ENCODE measurements around the gene HAPSTR1.
A peak's percentile ranks its signal among the peaks of the same experiment; 100 is the strongest.
"Not testable (repeated sequence)": the region's sequence is repeated elsewhere in the genome, so short reads cannot be mapped to it uniquely, and the experiment has no call there.

The HAPSTR1 gene, protein sequence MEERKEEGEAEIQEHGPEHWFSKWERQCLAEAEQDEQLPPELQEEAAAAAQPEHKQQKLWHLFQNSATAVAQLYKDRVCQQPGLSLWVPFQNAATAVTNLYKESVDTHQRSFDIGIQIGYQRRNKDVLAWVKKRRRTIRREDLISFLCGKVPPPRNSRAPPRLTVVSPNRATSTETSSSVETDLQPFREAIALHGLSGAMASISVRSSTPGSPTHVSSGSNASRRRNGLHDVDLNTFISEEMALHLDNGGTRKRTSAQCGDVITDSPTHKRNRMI

DNA sequence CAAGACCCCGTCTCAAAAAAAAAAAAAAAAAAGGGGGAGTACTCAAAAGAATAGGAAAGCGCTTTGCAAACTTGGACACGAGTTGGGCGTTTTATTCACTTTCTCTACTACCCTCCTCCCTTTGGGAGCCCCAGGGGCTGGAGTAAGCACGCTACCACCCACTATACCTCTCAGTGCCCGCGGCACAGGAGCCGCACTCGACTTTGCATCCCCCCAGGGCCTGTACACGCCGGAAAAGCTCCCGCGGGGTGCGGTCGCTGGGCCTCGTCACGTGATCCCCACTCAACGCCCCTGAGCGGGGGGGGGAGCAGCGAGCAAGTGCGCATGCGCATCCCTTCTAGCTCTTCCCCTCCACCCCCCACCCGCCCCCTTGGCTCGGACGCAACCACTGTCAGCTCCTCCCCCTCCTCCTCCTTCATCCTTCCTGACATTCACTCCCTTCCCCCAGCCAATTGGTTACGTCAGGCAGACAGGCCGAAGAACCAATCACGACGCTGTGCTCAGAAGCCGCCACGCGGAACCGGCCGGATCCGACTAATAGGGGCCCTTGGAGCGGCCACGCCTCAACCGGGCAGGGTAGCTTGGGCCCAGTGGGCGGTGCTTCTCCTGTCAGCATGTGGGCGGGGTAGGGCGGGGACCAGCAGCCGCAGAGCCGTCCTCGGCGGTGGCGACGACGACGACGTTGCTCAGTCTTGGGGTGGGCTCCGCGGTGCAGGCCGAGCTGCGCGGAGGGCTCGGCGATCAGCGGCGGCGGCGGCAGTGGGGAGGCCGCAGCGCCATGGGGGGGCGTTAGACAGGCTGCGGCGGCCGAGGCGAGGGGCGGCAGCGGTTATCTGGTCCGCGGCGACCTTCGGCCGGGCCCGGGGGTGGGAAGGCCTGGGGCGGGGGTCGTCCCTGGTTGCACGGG, at the start of gene HAPSTR1:
TSS of gene HAPSTR1 (plus strand) at position 685 of the 907 bp plus-strand sequence. CDS start 401 bp downstream, outside the sequence.
- peaks cover 30% of the 10 kb centered on the region for H3K4me1 Mint-ChIP-seq (ENCODE audit: low read depth)
- peak within 1 kb of the TSS; percentile 98 for H3K27ac Mint-ChIP-seq
- peaks cover 29% of the 10 kb centered on the region for H3K36me3 Mint-ChIP-seq (ENCODE audit: low read depth)
- H3K9me3 Mint-ChIP-seq, result no peaks in the 10 kb centered on the region
- no peaks in the 10 kb centered on the region for H3K27me3 Mint-ChIP-seq (ENCODE audit: low read depth)
- peak within 1 kb of the TSS; percentile 100 for H3K4me3 Mint-ChIP-seq

DNA sequence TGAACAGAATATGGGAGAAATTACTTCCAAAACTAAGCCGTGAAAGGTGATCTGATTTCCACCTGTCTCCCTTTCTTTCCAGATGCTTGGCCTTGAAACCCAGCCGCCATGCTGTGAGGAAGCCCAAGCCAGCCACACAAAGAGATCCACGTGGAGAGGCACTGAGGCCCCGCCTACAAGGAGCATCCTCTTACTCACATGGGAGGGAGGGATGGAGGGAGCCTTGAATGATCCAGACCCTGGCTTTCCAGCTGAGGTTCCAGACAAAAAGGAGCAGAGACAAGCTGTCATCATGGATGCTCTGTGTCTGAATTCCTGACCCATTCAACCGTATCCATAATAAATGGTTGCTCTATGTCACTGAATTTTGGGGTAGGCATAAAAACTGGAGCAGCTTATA, 48.9 kb upstream of the HAPSTR1 start:
- H3K4me1 Mint-ChIP-seq (ENCODE audit: low read depth), result peaks cover 13% of the 10 kb centered on the region
- no peaks in the 10 kb centered on the region for H3K27me3 Mint-ChIP-seq (ENCODE audit: low read depth)
- H3K9me3 Mint-ChIP-seq, result peaks cover 10% of the 10 kb centered on the region
- no peak overlapping the region for H3K4me3 Mint-ChIP-seq
- no peak overlapping the region for H3K27ac Mint-ChIP-seq
- peaks cover 4% of the 10 kb centered on the region for H3K36me3 Mint-ChIP-seq (ENCODE audit: low read depth)

DNA sequence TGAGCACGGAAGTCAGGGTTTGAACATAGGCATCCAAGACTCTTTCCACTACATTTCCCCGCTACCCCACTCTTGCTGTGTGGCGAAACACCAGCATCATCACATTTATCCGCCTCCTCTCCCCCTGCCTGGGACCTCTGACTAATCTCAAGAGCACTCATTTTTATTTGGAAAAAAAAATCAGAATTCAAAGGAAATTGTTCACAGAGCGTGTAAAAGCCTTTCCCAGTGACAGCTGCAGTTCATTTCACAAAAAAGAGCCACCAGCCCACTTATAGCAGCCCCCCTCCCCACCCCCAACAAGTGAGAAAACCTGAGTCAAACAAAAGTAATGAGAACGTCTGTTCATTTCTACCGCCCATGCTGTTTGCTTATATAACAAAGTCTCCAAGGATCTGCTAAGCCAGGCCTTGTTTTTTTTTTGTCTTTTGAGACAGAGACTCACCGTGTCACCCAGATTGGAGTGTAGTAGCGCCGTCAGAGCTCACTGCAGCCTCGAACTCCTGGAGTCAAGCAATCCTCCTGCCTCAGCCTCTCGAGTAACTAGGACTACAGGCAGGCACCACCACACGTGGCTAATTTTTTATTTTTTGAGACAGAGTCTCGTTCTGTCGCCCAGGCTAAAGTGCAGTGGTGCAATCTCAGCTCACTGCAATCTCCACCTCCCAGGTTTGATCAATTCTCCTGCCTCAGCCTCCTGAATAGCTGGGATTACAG, 48.3 kb upstream of the HAPSTR1 start:
- no peak overlapping the region for H3K27ac Mint-ChIP-seq
- H3K4me1 Mint-ChIP-seq (ENCODE audit: low read depth), result peaks cover 19% of the 10 kb centered on the region
- peaks cover 12% of the 10 kb centered on the region for H3K9me3 Mint-ChIP-seq
- peaks cover 4% of the 10 kb centered on the region for H3K36me3 Mint-ChIP-seq (ENCODE audit: low read depth)
- no peak overlapping the region for H3K4me3 Mint-ChIP-seq
- no peaks in the 10 kb centered on the region for H3K27me3 Mint-ChIP-seq (ENCODE audit: low read depth)

DNA sequence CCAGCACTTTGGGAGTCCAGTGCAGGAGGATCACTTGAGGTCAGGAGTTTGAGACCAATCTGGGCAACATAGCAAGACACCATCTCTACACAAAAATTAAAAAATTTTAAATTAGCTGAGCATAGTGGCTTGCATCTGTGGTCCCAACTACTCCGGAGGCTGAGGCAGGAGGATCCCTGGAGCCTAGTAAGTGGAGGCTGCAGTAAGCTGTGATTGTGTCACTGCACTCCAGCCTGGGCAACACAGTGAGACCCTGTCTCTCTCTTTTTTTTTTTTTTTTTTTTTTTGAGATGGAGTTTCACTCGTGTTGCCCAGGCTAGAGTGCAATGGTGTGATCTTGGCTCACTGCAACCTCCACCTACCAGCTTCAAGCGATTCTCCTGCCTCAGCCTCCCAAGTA, 45.9 kb upstream of the HAPSTR1 start:
- H3K4me3 Mint-ChIP-seq; H3K27ac Mint-ChIP-seq; H3K36me3 Mint-ChIP-seq (ENCODE audit: low read depth); H3K27me3 Mint-ChIP-seq (ENCODE audit: low read depth): not testable (repeated sequence)
- H3K9me3 Mint-ChIP-seq, result peaks cover 12% of the 10 kb centered on the region
- peaks cover 24% of the 10 kb centered on the region for H3K4me1 Mint-ChIP-seq (ENCODE audit: low read depth)

DNA sequence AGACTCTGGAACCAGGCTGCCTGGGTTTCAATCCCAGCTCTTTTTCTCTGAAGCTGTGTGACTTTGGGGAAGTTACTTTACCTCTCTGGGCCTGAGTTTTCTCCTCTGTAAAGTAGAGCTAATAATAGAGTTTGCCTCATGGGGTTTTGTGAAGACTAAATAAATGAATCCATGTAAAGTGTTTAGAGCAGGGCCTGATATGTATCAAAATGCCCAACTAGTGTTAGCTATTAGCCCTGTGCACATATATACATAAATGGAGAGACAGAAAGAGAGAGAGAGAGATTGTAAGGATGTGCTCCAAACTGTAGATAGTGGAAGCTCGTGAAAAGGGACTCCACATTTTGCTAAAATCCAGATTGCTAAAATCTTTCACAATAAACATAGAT, 44.8 kb upstream of the HAPSTR1 start:
- peaks cover 24% of the 10 kb centered on the region for H3K4me1 Mint-ChIP-seq (ENCODE audit: low read depth)
- H3K36me3 Mint-ChIP-seq (ENCODE audit: low read depth), result peaks cover 4% of the 10 kb centered on the region
- H3K27ac Mint-ChIP-seq, result no peak overlapping the region
- H3K27me3 Mint-ChIP-seq (ENCODE audit: low read depth), result no peaks in the 10 kb centered on the region
- peaks cover 12% of the 10 kb centered on the region for H3K9me3 Mint-ChIP-seq
- no peak overlapping the region for H3K4me3 Mint-ChIP-seq

DNA sequence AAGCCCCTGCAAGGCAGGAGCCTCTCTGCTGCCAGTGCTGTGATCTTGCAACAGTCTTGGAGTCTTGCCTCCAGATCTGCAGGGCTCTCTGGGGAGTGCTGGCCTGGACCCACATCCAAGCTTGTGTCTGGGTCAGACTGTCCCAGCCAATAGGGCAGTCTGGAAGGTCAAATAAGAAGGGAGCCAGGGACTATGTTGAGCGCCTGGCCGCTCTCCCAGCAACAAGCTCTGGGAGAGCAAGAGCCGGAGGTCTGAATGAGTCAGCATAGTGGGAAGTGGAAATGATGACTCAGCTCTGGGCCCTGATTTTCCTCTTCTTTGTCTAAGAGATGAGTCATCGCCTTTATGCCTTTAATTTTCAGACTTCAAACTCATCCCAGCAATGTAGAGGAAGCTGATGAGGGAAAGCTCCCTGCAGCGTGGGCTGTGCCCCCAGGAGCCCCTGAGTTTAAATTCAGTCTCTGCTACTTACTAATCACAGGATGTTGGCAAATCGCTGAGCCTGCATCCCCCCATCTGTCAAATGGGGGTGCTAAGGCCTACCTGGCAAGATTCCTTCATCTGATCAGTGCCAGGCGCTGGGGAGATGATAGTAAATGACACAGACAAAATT, 43.6 kb upstream of the HAPSTR1 start:
- H3K27ac Mint-ChIP-seq, result peak overlapping the region; percentile 43
- H3K27me3 Mint-ChIP-seq (ENCODE audit: low read depth), result no peaks in the 10 kb centered on the region
- peaks cover 12% of the 10 kb centered on the region for H3K9me3 Mint-ChIP-seq
- H3K4me1 Mint-ChIP-seq (ENCODE audit: low read depth), result peaks cover 24% of the 10 kb centered on the region
- no peak overlapping the region for H3K4me3 Mint-ChIP-seq
- H3K36me3 Mint-ChIP-seq (ENCODE audit: low read depth), result peaks cover 4% of the 10 kb centered on the region

DNA sequence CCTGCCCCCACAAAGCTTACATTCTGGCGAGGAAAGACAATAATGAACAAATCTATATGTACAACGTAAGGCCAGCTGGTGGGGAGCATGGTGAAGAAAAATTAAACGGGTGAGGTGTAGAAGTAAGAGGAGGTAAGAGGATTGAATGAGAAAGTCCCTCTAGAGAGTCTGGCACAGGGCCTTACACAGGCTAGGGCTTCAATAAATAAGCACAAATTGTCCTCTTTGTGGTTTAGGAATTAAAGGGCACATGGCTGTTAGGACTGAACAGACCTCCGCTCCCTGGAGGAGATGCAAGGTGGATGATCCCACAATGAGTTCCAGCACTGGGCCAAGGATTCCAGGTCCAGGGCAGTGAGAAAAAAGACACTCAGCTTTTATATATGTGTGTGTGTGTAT, 43.1 kb upstream of the HAPSTR1 start:
- Mint-ChIP-seq H3K27ac (peak overlapping the region; percentile 43), H3K4me1 (ENCODE audit: low read depth) (peaks cover 24% of the 10 kb centered on the region), H3K9me3 (peaks cover 12% of the 10 kb centered on the region), H3K27me3 (ENCODE audit: low read depth) (no peaks in the 10 kb centered on the region), H3K36me3 (ENCODE audit: low read depth) (peaks cover 4% of the 10 kb centered on the region), H3K4me3 (no peak overlapping the region)

DNA sequence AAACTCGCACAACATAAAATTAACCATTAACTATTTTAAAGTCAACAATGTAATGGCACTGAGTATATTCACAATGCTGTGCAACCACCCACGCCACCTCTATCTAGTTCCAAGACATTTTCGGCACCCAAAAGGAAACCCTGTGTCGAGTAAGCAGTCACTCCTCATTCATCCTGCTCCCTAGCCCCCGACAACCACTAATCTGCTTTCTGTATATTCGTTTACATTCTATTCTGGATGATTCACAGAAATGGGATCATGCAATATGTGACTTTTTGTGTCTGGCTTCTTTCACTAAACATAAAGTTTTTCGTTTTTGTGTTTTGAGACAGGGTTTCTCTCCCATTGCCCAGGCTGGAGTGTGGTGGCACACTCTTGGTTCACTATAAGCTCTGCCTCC, 42.2 kb upstream of the HAPSTR1 start:
- Mint-ChIP-seq H3K4me1 (ENCODE audit: low read depth) (peaks cover 24% of the 10 kb centered on the region), H3K27me3 (ENCODE audit: low read depth) (no peaks in the 10 kb centered on the region), H3K4me3 (no peak overlapping the region), H3K36me3 (ENCODE audit: low read depth) (peaks cover 4% of the 10 kb centered on the region), H3K27ac (no peak overlapping the region), H3K9me3 (peaks cover 12% of the 10 kb centered on the region)

DNA sequence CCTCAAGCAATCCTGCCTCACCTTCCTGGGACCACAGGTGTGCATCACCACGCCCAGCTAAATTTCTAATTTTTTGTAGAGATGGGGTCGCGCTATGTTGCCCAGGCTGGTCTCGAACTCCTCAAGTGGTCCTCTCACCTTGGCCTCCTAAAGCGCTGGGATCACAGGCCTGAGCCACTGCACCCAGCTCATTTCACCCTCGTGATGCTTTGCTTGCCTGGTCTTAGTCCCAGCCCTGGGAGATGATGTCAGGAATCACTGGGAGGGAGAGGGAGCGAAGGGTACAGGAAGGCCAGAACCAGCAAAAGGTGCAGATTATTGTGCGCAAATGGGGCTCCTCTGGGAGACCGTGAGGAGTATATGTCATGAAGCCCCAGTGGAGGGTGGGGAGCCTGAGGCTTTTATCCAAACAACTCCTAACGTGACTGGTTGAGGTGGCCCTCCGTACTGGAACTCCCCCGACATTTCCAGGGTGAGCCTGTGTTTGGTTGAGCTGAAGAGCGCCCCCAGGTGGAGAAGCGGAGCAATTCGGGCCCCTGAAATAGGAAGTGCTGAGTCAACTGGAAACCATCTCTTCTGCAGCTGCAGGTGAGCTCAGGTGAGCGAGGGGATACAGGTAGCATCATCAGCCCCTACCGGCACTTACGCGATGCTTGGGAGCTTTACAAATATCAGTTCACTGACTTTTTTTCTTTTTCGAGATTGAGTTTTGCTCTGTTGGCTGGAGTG, 41.2 kb upstream of the HAPSTR1 start:
- Mint-ChIP-seq H3K27me3 (ENCODE audit: low read depth) (no peaks in the 10 kb centered on the region), H3K4me1 (ENCODE audit: low read depth) (peaks cover 24% of the 10 kb centered on the region), H3K4me3 (no peak overlapping the region), H3K27ac (no peak overlapping the region), H3K9me3 (peaks cover 12% of the 10 kb centered on the region), H3K36me3 (ENCODE audit: low read depth) (peaks cover 4% of the 10 kb centered on the region)

DNA sequence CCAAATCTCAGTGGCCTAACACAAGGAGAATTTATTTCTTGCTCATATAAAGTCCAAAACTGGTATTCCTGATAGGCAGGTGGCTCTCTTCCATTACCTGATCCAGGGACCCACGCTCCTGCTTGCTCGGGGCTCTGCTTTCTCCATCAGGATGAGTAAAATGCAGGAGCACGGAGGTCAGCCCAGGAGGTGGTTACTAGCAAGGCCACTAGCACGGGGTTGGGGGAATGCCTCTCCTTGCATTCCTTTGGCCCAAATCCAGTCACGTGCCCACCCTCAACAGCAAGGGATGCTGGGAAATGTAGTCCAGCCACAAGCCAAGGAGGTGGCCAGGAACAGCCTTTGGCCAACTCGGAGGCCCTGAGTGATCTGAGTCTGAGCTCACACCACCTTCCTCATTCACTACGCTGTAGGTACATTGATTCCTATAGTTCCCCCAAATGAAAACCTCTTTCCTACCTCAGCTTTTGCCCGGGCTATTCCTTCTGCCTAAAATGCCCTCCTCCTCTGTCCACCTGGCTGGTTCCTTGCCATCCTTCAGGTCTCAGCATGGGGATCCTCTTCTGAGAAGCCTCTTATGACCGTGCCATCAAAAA, 38.3 kb upstream of the HAPSTR1 start:
- Mint-ChIP-seq H3K4me1 (ENCODE audit: low read depth) (peaks cover 5% of the 10 kb centered on the region), H3K4me3 (no peak overlapping the region), H3K36me3 (ENCODE audit: low read depth) (no peaks in the 10 kb centered on the region), H3K27ac (no peak overlapping the region), H3K27me3 (ENCODE audit: low read depth) (no peaks in the 10 kb centered on the region), H3K9me3 (no peaks in the 10 kb centered on the region)

DNA sequence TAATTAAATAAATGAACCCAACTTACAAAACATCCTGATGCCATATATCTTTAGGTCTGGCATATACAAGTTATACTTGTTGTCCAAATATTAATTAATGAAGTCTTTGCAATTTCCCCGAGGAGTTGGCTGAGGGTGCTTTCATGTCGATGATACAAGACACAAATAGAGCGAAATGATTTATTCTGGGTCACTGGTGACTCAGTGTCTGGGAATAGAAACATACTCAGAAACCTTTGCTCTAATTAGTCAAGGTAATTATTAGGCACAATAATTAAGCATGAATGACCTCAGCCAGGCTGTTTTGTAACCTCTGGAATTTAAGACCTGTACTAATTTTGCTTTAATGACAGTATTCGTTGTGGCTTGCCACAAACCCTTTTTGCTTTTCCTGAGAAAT, 37.0 kb upstream of the HAPSTR1 start:
- H3K27me3 Mint-ChIP-seq (ENCODE audit: low read depth), result no peaks in the 10 kb centered on the region
- H3K36me3 Mint-ChIP-seq (ENCODE audit: low read depth), result no peaks in the 10 kb centered on the region
- H3K27ac Mint-ChIP-seq, result no peak overlapping the region
- no peaks in the 10 kb centered on the region for H3K9me3 Mint-ChIP-seq
- peaks cover 2% of the 10 kb centered on the region for H3K4me1 Mint-ChIP-seq (ENCODE audit: low read depth)
- no peak overlapping the region for H3K4me3 Mint-ChIP-seq

DNA sequence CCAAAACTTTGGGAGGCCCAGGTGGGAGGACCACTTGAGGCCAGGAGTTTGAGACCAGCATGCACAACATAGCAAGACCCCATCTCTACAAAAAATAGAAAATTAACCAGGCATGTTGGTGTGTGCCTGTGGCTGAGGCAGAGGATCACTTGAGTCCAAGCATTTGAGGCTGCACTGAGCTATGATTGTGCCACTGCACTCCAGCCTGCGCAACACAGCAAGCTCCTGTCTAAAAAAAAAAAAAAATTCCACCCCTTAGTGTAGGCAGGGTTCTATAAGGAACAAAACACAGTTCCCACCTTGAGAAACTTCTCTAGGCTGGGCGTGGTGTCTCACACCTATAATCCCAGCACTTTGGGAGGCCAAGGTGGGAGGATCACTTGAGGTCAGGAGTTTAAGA, 36.3 kb upstream of the HAPSTR1 start:
- peaks cover 2% of the 10 kb centered on the region for H3K4me1 Mint-ChIP-seq (ENCODE audit: low read depth)
- no peak overlapping the region for H3K27ac Mint-ChIP-seq
- no peaks in the 10 kb centered on the region for H3K36me3 Mint-ChIP-seq (ENCODE audit: low read depth)
- H3K4me3 Mint-ChIP-seq, result no peak overlapping the region
- no peaks in the 10 kb centered on the region for H3K9me3 Mint-ChIP-seq
- no peaks in the 10 kb centered on the region for H3K27me3 Mint-ChIP-seq (ENCODE audit: low read depth)

DNA sequence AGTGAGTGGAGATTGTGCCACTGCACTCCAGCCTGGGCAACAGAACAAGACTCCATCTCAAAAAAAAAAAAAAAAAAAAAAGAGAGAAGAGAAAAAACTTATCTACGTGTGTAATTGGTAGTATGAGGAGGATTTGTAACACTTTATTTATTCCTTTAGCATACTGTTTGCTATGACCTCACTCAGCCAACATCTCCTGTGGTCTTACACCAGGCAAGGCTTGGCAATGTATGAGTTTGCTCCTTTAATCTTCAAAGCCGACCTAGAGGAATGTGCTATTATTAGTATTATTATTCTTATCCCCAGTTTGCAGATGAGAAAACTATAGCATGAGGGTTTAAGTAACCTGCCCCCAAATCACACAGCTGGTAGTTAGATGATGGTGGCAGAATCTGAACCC, 35.8 kb upstream of the HAPSTR1 start:
- Mint-ChIP-seq H3K9me3 (no peaks in the 10 kb centered on the region), H3K27me3 (ENCODE audit: low read depth) (no peaks in the 10 kb centered on the region), H3K36me3 (ENCODE audit: low read depth) (no peaks in the 10 kb centered on the region), H3K4me1 (ENCODE audit: low read depth) (no peaks in the 10 kb centered on the region), H3K27ac (no peak overlapping the region), H3K4me3 (no peak overlapping the region)

Data from T-helper 1 cell treated with Interleukin-12 subunit alpha and Interleukin-12 subunit beta and Interleukin-4 antibody, amounts not matched to agents 30 μg/mL and 1 μg/mL, for 36 hours (primary cell).